ENCODE results near the gene ACP4.

Gene ACP4

DNA sequence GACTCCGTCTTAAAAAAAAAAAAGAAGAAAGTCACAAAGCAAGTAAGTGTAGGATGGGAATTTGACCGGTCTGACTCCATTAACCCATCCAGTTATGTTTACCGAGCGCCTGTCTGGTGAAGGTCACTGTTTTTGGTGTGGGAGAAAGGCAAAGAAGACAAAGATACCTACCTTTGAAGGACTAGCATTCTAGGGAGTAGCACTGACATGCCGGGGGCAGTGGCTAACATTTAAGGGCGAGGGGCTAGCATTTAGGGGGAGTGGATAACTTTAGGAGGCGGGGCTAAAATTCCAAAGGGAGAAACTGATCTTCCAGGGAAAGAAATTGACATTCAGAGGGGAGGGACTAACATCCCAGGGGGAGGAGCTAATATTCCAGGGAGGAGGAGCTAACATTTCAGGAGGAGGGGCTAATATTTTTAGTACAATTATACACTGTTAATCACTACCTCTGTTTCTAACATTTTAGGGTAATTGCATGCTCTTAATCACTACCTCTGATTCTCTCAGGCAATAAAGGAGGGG lies 11.2 kb upstream of the ACP4 start:
- TF ChIP-seq, protein P1, sequence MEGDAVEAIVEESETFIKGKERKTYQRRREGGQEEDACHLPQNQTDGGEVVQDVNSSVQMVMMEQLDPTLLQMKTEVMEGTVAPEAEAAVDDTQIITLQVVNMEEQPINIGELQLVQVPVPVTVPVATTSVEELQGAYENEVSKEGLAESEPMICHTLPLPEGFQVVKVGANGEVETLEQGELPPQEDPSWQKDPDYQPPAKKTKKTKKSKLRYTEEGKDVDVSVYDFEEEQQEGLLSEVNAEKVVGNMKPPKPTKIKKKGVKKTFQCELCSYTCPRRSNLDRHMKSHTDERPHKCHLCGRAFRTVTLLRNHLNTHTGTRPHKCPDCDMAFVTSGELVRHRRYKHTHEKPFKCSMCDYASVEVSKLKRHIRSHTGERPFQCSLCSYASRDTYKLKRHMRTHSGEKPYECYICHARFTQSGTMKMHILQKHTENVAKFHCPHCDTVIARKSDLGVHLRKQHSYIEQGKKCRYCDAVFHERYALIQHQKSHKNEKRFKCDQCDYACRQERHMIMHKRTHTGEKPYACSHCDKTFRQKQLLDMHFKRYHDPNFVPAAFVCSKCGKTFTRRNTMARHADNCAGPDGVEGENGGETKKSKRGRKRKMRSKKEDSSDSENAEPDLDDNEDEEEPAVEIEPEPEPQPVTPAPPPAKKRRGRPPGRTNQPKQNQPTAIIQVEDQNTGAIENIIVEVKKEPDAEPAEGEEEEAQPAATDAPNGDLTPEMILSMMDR (IDR thresholded peaks at IDR 0.05), result no peak

DNA sequence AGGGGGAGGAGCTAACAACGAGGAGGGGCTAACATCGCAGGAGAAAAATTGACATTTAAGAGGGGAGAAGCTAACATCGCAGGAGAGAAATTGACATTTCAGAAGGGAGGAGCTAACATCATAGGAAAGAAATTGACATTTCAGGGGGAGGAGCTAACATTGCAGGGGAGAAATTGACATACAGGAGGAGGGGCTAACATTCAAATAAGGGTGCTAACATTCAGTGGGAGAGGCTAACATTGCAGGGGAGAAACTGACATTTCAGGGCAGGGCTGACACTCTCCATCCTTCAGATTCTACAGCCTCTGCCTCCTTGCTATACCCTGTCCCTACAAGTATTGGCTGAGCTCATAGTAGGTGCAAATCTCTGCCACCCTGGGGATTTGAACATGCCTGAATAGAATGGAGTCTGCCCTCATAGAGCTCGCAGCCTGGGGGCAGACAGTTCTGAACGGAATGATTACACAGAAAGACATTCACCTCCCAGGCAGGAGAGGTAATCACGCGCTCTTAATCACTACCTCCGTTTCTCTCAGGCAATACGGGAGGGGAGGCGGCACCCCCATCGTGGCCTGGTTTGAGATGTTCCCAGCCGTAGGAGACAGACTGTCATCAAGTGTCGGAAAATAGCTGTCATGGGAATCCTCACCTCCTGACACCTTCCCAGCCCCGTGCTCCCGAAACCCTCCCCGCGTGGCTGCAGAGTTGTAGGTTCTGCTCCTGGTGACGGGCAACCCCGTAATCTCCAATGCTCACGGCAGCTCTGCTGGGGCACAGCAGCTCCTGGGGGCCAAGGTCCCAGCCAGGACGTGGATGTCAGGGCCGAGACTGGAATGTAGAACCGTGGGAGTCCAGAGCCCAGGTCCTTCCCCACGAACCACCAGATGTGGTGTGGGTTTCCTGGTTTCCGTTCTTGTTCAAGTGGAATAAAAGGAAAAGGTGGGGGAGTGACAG lies 10.4 kb upstream of the ACP4 start:
- TF ChIP-seq, protein P1 (IDR thresholded peaks at IDR 0.05), result no peak

DNA sequence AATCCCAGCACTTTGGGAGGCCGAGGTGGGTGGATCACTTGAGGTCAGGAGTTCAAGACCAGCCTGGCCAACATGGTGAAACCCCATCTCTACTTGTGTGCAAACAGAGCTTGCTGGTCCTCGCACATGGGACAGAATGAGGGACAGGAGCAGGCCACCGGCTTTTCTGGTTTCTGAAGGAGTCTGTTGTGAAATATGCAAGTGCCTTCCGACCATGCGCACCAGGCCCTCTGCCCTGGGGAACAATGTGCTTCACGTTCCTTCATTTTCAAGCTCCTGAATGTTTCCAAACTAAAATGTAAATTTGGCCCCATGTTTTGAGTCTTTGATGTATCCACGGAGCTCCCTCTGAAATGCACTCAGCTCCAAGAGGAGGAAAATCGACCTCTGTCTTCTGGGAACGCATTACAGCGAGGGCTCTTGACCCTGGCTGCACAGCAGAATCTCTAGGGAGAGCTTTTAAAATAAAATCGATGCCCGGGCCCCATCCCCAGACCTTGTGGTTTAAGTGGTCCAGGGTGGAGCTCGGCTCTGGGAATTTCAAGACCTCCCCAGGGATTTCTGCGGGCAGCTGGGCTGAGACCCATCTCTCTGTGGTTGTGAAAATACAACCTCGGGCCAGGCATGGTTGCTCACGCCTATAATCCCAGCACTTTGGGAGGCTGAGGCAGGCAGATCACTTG lies 9.3 kb upstream of the ACP4 start:
- TF ChIP-seq, protein P1 (IDR thresholded peaks at IDR 0.05), result no peak

DNA sequence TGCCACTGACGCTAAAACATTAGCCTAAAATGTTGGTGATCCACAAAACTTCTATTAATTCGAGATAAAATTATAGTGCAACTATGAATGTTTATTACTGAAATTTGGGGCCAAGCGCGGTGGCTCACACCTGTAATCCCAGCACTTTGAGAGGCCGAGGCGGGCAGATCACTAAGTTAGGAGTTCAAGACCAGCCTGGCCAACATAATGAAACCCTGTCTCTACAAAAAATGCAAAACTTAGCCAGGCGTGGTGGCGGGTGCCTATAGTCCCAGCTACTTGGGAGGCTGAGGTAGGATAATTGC lies 6.4 kb upstream of the ACP4 start:
- TF ChIP-seq, protein P1 (IDR thresholded peaks at IDR 0.05), result peak; percentile 15

DNA sequence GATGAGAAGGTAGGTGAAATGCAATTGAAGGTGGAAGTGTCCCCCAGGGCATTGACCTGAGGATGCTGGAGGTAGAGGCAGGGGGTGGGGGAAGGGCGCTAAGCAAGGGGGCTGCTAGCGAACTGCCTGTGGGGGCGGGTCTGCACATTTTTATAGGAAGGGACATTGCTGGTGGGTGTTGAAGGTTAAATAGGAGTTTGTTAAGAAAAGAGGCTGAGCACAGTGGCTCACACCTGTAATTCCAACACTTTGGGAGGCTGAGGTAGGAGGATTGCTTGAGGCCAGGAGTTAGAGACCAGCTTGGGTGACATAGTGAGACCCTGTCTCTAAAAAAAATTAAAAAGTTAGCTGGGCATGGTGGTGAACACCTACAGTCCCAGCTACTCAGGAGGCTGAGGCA lies 5.5 kb upstream of the ACP4 start:
- TF ChIP-seq, protein P1 (IDR thresholded peaks at IDR 0.05), result no peak

DNA sequence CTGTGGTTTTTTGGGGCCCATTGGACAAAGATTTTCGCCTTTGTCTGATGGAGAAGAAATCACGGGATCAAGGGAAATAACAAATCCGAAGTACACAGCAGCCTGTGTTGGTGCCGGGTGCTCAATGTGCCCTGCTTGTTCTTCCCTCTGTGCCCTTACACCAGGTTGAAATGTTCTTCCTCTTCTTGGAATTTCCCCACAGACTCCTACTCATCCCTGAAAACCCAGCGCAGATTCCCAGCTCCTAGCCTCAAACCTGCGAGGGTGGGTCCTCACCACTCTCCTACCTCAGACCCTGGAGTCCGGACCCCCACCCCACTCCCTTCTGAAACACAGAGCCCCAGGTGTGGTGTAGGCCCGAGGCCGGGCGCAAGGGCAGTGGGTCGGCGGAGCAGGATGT lies 4.9 kb upstream of the ACP4 start:
- TF ChIP-seq, protein P1 (IDR thresholded peaks at IDR 0.05), result no peak

DNA sequence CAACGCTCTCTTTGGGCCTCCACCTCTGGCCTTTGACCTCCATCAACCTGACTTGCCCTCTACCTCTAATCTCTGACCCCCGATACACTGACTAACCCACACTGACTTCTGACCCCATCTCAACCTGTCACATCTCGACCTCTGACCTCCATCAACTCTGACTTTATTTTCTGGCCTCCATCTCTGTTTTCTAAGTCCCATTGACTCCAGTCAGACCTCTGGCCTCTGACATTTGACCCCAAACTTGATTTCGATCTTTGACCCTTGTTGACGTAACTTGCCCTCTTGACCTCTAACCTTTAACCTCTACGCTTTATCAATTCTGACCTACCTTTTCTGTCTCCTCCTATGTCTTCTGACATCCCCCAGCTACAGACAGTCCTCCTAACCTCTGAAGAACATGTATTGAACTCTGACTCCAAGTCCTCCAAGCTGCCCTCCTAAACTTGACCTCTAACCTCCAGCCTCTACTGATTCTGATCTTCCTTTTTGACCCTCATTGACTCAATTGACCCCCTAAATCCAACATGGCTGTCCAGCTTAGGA lies 780 bp downstream of the ACP4 start:
- TF ChIP-seq, protein P1 (IDR thresholded peaks at IDR 0.05), result no peak
